DOHH2 (cell line): ENCODE data around the gene DENND1A.

ENCODE experiments used
- CTCF ChIP-seq: fragments of 200-600 bp; sonication (generic); IDR thresholded peaks from one replicate; pipeline ENCODE4 v1.5.1; 2014; ENCODE audit warnings: antibody characterized with exemption, mild to moderate bottlenecking, low read depth, low read length; ENCODE audit not compliant: poor library complexity, severe bottlenecking
- EZH2phosphoT487 ChIP-seq: fragments of 200-600 bp; sonication (generic); IDR thresholded peaks from 2 replicates; pipeline ENCODE4 v1.6.1; 2017; ENCODE audit warnings: borderline replicate concordance, mild to moderate bottlenecking, antibody characterized with exemption, low read length, moderate library complexity, mixed read lengths

GRCh38 chr9:123659358-123659757 is 270.6 kb downstream of the DENND1A start:
- no peak for TF ChIP-seq CTCF
- no peak for TF ChIP-seq EZH2phosphoT487
